SJSA1 (cell line): Measurements from ENCODE around the gene GNG12. TPM values are rescaled to one million over a fixed set of nuclear protein-coding genes. Genes with fewer than 3 reads are reported as not detected.

Experiments
- DNase-seq, 2 experiments: peaks; one replicate each; pipeline ENCODE4 v3.0.0-alpha.2; 2015 to 2020; ENCODE audit warnings: low spot score in 2 of 2, low read depth in 1 of 2
- H3K27ac ChIP-seq: fragments of 250-450 bp; sonication (Bioruptor Pico); 2 replicates; pipeline ENCODE4 v1.5.1; 2020; ENCODE audit warnings: mild to moderate bottlenecking, moderate library complexity
- H3K27me3 ChIP-seq: fragments of 250-450 bp; sonication (Bioruptor Pico); replicated peaks from 2 replicates; pipeline ENCODE4 v1.5.1; 2020; ENCODE audit warnings: mild to moderate bottlenecking, moderate library complexity
- H3K36me3 ChIP-seq: fragments of 250-450 bp; sonication (Bioruptor Pico); 2 replicates; pipeline ENCODE4 v1.5.1; 2020; ENCODE audit warnings: mild to moderate bottlenecking
- H3K4me1 ChIP-seq: fragments of 250-450 bp; sonication (Bioruptor Pico); replicated peaks from 2 replicates; pipeline ENCODE4 v1.6.1; 2021; ENCODE audit warnings: mild to moderate bottlenecking
- H3K4me3 ChIP-seq: fragments of 250-450 bp; sonication (Bioruptor Pico); 2 replicates; pipeline ENCODE4 v1.5.1; 2020; ENCODE audit warnings: mild to moderate bottlenecking
- H3K9me3 ChIP-seq: fragments of 250-450 bp; sonication (Bioruptor Pico); replicated peaks from 2 replicates; pipeline ENCODE4 v1.5.1; 2020; ENCODE audit warnings: mild to moderate bottlenecking
- total RNA-seq: library from RNA; depleted of rRNA; stranded (reverse); fragments of >200 nt; shearing (Covaris generic); gene quantifications from 2 replicates; pipeline ENCODE4 v1.2.3, GENCODE V29; 2014

The GNG12 gene
- total RNA-seq, 1 experiment from 2014 or later = 330 TPM

GRCh38 chr1:67759066-67759465 is 74.2 kb downstream of the GNG12 start:
- DNase-seq = no peak
- Histone ChIP-seq H3K27me3 (no peaks in the 10 kb centered on the region), H3K4me3 (no peak overlapping the region), H3K36me3 (peaks cover 13% of the 10 kb centered on the region), H3K4me1 (peaks cover 45% of the 10 kb centered on the region), H3K27ac (no peak overlapping the region), H3K9me3 (no peaks in the 10 kb centered on the region)

GRCh38 chr1:67755619-67756018 is 77.6 kb downstream of the GNG12 start:
- Histone ChIP-seq H3K4me1 (peaks cover 67% of the 10 kb centered on the region), H3K27ac (no peak overlapping the region), H3K9me3 (no peaks in the 10 kb centered on the region), H3K27me3 (no peaks in the 10 kb centered on the region), H3K4me3 (no peak overlapping the region), H3K36me3 (peaks cover 16% of the 10 kb centered on the region)
- no peak for DNase-seq

DNA sequence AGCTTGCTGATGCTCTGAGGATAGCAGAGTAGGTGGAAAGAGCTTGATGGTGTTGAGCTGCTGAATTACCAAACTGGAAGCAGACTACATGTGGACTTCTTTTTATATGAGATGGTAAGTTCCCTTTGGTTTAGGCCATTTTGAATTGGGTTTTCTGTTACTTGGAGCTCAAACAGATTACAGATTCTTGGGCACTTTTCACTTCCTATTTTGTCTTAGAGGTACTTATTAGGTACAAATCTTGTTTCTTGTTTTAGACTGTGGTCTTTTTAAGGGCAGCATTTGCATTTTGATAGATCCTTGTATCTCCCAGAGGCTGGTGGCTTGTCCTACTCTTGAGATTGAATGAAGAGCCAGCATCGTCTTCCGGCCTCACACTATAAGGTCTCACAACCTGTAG is 78.1 kb downstream of the GNG12 start:
- peaks cover 67% of the 10 kb centered on the region for H3K4me1 ChIP-seq
- H3K27me3 ChIP-seq = no peaks in the 10 kb centered on the region
- H3K9me3 ChIP-seq = no peaks in the 10 kb centered on the region
- no peak overlapping the region for H3K27ac ChIP-seq
- DNase-seq = no peak
- H3K4me3 ChIP-seq = no peak overlapping the region
- H3K36me3 ChIP-seq = peaks cover 16% of the 10 kb centered on the region

GRCh38 chr1:67754526-67754920 is 78.7 kb downstream of the GNG12 start:
- Histone ChIP-seq H3K4me1 (peaks cover 67% of the 10 kb centered on the region), H3K27ac (no peak overlapping the region), H3K27me3 (no peaks in the 10 kb centered on the region)

DNA sequence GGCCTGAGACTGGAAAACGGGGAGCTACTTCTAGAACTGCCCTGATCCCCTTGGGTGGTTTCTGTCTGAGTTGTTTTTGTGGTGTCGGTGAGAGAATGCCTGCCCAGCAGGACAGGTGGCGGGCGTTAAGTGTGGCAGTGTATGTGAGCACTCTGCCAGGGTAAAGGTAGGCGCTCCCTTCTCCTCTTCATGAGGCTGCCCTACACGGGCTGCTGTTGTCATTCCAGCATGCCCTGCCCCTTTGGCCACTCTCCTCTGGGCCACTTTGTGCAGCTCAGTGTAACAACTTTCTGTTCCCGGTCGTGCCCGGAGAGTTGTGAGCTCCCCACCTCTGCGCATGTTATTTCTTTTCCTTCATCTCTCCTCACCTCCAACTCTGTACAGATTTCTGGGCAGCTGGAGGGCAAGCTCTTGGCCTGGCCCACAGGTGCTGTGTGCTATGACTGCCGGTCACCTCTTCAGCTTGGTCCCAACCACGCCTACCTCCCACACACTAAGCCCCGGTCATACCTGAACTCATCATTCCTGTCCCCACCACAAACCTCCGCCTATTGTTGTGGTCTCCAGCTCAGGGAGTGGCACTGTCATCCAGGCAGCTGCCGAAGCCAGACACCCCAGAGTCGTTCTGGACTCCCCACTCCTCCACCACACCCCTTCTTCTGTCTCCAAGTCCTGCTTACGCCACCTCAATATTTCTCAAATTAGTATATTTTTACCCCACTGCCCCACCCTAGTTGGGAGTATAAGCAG is 79.3 kb downstream of the GNG12 start:
- Histone ChIP-seq H3K4me1 (peaks cover 67% of the 10 kb centered on the region), H3K27ac (no peak overlapping the region), H3K4me3 (no peak overlapping the region), H3K27me3 (no peaks in the 10 kb centered on the region), H3K36me3 (peaks cover 16% of the 10 kb centered on the region), H3K9me3 (no peaks in the 10 kb centered on the region)
- DNase-seq = no peak

More at GRCh38 chr1:67754526-67754920, 78.7 kb downstream of the GNG12 start:
- H3K36me3 ChIP-seq = peaks cover 16% of the 10 kb centered on the region
- no peaks in the 10 kb centered on the region for H3K9me3 ChIP-seq
- H3K4me3 ChIP-seq = no peak overlapping the region
- DNase-seq = no peak

- no peaks in the 10 kb centered on the region for H3K9me3 ChIP-seq
- peaks cover 16% of the 10 kb centered on the region for H3K36me3 ChIP-seq
- H3K27me3 ChIP-seq = no peaks in the 10 kb centered on the region
- H3K4me1 ChIP-seq = peaks cover 82% of the 10 kb centered on the region
- no peak for DNase-seq
- H3K4me3 ChIP-seq = no peak overlapping the region
- peak overlapping the region; percentile 47 for H3K27ac ChIP-seq
Observed at GRCh38 chr1:67752306-67752705, 81.0 kb downstream of the GNG12 start.

- H3K4me3 ChIP-seq = no peak overlapping the region
- DNase-seq = no peak
- H3K27me3 ChIP-seq = no peaks in the 10 kb centered on the region
- no peaks in the 10 kb centered on the region for H3K9me3 ChIP-seq
- peaks cover 16% of the 10 kb centered on the region for H3K36me3 ChIP-seq
- H3K4me1 ChIP-seq = peaks cover 91% of the 10 kb centered on the region
- H3K27ac ChIP-seq = peak overlapping the region; percentile 78
Observed at GRCh38 chr1:67750691-67751054, 82.6 kb downstream of the GNG12 start.

GRCh38 chr1:67749844-67750690 is 83.2 kb downstream of the GNG12 start:
- Histone ChIP-seq H3K36me3 (peaks cover 19% of the 10 kb centered on the region), H3K27me3 (no peaks in the 10 kb centered on the region), H3K9me3 (no peaks in the 10 kb centered on the region), H3K4me3 (no peak overlapping the region), H3K27ac (peak overlapping the region; percentile 78), H3K4me1 (peaks cover 85% of the 10 kb centered on the region)
- peak; percentile 70 to 86 for DNase-seq

- DNase-seq = no peak
- H3K9me3 ChIP-seq = no peaks in the 10 kb centered on the region
- no peaks in the 10 kb centered on the region for H3K27me3 ChIP-seq
- no peak overlapping the region for H3K4me3 ChIP-seq
- peak overlapping the region; percentile 78 for H3K27ac ChIP-seq
- peaks cover 78% of the 10 kb centered on the region for H3K4me1 ChIP-seq
- H3K36me3 ChIP-seq = peaks cover 16% of the 10 kb centered on the region
Observed at GRCh38 chr1:67749263-67749843, 83.9 kb downstream of the GNG12 start.

DNA sequence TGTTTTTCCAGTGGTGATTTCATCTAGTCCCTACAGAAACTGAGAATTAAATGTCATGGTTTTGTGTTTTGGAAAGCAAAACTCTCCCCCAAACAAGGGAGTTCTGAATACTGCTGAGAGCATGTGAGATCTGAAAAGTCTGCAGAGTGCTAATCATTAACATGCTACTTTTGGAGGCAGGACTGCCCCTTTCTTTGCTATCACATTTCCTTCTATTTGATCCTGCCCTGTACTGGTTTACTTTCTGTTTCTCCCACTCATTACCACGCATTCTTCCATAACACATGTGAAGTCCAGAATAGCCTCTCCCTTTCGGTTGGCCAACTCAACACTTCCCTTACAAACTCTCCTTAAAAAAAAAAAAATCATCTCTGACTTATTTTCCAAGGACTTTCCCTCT is 84.6 kb downstream of the GNG12 start:
- peak in 1 of 2 experiments; percentile 55 for DNase-seq
- Histone ChIP-seq H3K27ac (peak overlapping the region; percentile 78), H3K36me3 (peaks cover 14% of the 10 kb centered on the region), H3K9me3 (no peaks in the 10 kb centered on the region), H3K4me3 (no peak overlapping the region; the same call in 1 of the 2 replicates), H3K27me3 (no peaks in the 10 kb centered on the region), H3K4me1 (peaks cover 73% of the 10 kb centered on the region)

GRCh38 chr1:67747671-67748546 is 85.4 kb downstream of the GNG12 start:
- H3K4me1 ChIP-seq = peaks cover 71% of the 10 kb centered on the region
- no peaks in the 10 kb centered on the region for H3K9me3 ChIP-seq
- peak; percentile 69 to 74 for DNase-seq
- H3K4me3 ChIP-seq = no peak overlapping the region; the same call in 1 of the 2 replicates
- H3K27me3 ChIP-seq = no peaks in the 10 kb centered on the region
- peaks cover 17% of the 10 kb centered on the region for H3K36me3 ChIP-seq
- H3K27ac ChIP-seq = peak overlapping the region; percentile 78

DNA sequence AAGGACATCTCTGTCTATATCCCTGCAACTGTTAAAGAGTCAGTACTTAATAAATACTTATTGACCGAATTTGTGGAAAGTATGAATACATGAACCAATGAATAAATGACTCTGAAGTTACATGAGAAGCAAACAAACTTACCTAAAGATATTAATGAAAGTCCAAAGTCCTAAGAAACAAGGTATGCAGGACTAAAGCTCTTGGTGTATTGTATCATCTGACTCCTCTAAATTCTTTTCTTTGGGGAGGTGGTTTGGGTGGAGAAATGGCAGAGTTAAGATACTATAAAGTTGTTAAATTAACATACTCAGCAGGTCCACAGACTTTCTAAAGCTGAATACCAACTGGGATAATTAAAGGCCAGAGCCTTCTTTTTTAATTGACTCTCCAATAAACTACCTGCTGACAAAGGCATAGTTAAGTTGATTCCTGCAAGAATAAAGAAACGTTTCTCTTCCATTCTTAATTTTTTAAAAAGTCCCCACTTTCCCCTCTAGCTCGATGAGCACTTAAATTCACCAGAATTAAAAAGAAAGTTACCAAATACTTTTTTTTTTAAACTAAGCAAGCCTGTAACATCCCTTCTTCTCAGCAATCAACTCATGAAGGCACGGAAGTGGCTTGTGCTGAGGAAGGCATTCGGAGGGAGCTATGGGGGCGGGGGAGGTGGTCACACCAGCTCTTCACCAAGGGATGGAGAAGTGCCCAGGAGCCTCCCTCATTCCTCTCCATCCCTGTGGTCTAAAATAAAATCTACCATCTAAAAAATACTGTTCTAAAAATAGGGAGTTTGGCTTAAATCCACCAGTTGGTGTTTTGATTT is 87.2 kb downstream of the GNG12 start:
- peaks cover 53% of the 10 kb centered on the region for H3K4me1 ChIP-seq
- DNase-seq = no peak
- no peaks in the 10 kb centered on the region for H3K27me3 ChIP-seq
- H3K9me3 ChIP-seq = no peaks in the 10 kb centered on the region
- no peak overlapping the region for H3K4me3 ChIP-seq
- H3K27ac ChIP-seq = no peak overlapping the region
- peaks cover 15% of the 10 kb centered on the region for H3K36me3 ChIP-seq
